Effector memory CD8-positive, alpha-beta T cell (primary cell): ENCODE results near the gene ANTXR2.
"Not testable (repeated sequence)": the region's sequence is repeated elsewhere in the genome, so short reads cannot be mapped to it uniquely, and the experiment has no call there.

Experiments used
- ATAC-seq: fragments of 150-1000 bp; cut with Tn5 transposase; replicated peaks from 2 replicates; pipeline ENCODE4 v1.10.0; 2021; ENCODE audit warnings: mild to moderate bottlenecking, moderate library complexity
- DNase-seq, 3 experiments: peaks; one replicate each; pipeline ENCODE4 v3.0.0; 2021
- H3K27ac Mint-ChIP-seq, 2 donors: one replicate each; pipeline ENCODE4 v1.8.0; 2022; ENCODE audit warnings: mild to moderate bottlenecking in 2 of 2, mixed read lengths in 2 of 2, moderate library complexity in 2 of 2
- H3K27me3 Mint-ChIP-seq, 2 donors: one replicate each; pipeline ENCODE4 v1.8.0; 2022; ENCODE audit warnings: mixed read lengths in 2 of 2
- H3K36me3 Mint-ChIP-seq: one replicate; pipeline ENCODE4 v1.8.0; 2022; ENCODE audit warnings: mild to moderate bottlenecking, moderate library complexity, mixed read lengths; ENCODE audit not compliant: insufficient read depth
- H3K4me1 Mint-ChIP-seq, 2 donors: one replicate each; pipeline ENCODE4 v1.8.0; 2022; ENCODE audit warnings: low read depth in 2 of 2, mixed read lengths in 2 of 2
- H3K4me3 Mint-ChIP-seq, 2 donors: one replicate each; pipeline ENCODE4 v1.8.0; 2022; ENCODE audit warnings: mild to moderate bottlenecking in 2 of 2, mixed read lengths in 2 of 2, moderate library complexity in 2 of 2
- H3K9me3 Mint-ChIP-seq, 2 donors: one replicate each; pipeline ENCODE4 v1.8.0; 2022; ENCODE audit warnings: mixed read lengths in 2 of 2

Gene ANTXR2

DNA sequence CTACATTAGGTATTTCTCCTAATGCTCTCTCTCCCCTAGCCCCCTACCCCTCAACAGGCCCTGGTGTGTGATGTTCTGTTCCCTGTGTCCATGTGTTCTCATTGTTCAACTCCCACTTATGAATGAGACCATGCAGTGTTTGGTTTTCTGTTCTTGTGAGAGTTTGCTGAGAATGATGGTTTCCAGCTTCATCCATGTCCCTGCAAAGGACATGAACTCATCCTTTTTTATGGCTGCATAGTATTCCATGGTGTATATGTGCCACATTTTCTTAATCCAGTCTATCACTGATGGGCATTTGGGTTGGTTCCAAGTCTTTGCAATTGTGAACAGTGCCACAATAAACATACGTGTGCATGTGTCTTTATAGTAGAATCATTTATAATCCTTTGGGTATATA, 184.0 kb downstream of the ANTXR2 start:
- not testable (repeated sequence) for DNase-seq, H3K4me1 Mint-ChIP-seq, H3K4me3 Mint-ChIP-seq, ATAC-seq, H3K27me3 Mint-ChIP-seq, H3K36me3 Mint-ChIP-seq, H3K27ac Mint-ChIP-seq, H3K9me3 Mint-ChIP-seq

GRCh38 chr4:79886557-79886956, 186.5 kb downstream of the ANTXR2 start:
- Mint-ChIP-seq H3K27ac (no peak overlapping the region), H3K27me3 (no peaks in the 10 kb centered on the region), H3K9me3 (no peaks in the 10 kb centered on the region), H3K36me3 (no peaks in the 10 kb centered on the region), H3K4me3 (no peak overlapping the region), H3K4me1 (no peaks in the 10 kb centered on the region)
- no peak for DNase-seq
- ATAC-seq: no peak

DNA sequence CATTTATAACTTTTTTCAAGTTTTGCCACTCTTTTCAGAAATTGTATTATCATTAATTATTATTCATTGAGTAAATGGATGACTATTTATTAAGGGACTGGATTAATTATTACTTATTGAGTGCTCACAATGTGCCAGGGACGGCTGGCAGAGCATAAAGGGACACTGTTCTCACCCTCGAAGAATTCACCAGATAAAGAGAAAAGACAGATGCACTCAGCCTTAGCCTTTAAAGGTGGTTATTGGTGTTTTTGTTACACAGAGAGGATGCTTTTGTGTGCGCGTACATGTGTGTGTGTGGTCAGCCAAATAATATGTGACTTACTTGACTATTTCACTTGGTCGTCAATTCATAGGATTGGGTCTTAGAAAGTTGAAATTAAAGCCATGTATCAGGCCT, 187.0 kb downstream of the ANTXR2 start:
- Mint-ChIP-seq H3K9me3 (no peaks in the 10 kb centered on the region), H3K27ac (no peak overlapping the region), H3K27me3 (no peaks in the 10 kb centered on the region), H3K36me3 (no peaks in the 10 kb centered on the region), H3K4me1 (no peaks in the 10 kb centered on the region), H3K4me3 (no peak overlapping the region)
- ATAC-seq (no peak), DNase-seq (no peak)

DNA sequence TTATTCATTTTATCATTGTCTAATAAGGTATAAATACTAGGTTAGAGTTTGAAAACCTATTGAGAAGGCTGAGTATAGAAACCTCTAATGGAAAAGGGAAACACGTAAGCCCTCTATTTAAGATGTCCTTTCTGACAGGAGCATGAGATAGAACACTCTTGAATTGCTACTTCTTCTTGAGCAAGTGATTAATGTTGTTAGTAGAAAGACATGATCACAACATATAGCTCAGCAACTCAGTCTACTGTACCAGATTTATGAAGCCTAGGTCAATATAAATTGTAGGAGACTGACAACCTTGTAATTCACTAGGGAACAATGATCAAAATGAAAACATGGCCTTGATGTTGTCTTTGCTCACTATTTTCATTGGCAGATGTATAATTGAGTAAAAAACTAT, 189.7 kb downstream of the ANTXR2 start:
- H3K9me3 Mint-ChIP-seq: no peaks in the 10 kb centered on the region
- ATAC-seq: no peak
- no peaks in the 10 kb centered on the region for H3K4me1 Mint-ChIP-seq
- H3K27me3 Mint-ChIP-seq: peaks cover 0 to 1% of the 10 kb centered on the region in 2 donors
- no peak overlapping the region for H3K4me3 Mint-ChIP-seq
- no peak for DNase-seq
- no peaks in the 10 kb centered on the region for H3K36me3 Mint-ChIP-seq
- H3K27ac Mint-ChIP-seq: no peak overlapping the region

DNA sequence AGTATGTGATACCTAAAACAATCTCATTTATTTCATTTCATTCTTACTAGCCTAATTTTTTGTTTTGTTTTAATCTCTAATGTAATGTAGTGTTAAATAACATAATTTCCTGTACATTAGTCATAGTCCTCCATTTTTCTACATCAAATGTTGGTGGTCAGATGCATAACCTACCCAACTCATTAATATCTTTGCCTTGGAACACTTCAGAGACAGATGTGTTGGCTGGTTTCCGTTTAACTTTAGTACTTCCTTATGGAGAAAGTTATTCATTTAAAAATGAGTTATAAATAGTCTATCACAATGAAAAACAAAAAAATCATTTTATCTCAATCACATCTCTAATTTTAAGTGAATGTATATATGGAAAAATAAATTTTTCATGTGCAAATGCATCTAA, 190.2 kb downstream of the ANTXR2 start:
- Mint-ChIP-seq H3K27ac (no peak overlapping the region), H3K4me1 (no peaks in the 10 kb centered on the region), H3K36me3 (no peaks in the 10 kb centered on the region), H3K9me3 (no peaks in the 10 kb centered on the region), H3K27me3 (peaks cover 0 to 6% of the 10 kb centered on the region in 2 donors), H3K4me3 (no peak overlapping the region)
- ATAC-seq (no peak), DNase-seq (no peak)

DNA sequence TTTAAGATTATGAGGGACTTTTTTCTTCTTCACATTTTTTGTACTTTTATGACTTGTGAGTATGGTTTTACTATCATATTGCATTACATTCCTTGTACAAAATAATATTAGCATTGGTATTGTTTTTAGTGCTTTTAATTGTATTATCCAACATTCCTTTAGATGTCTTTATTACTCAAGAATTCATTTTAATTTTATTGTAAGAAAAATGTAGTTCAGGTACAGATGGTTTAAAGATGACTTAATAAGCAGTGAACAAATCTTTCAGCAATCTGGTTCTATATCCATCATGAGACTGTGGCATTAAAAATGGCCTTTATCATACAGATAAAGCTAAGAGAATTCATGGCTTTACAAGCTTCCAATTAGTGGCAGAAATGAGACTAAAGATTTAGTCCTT, 191.6 kb downstream of the ANTXR2 start:
- no peak for ATAC-seq
- DNase-seq: no peak
- H3K36me3 Mint-ChIP-seq: no peaks in the 10 kb centered on the region
- H3K27me3 Mint-ChIP-seq: peaks cover 0 to 8% of the 10 kb centered on the region in 2 donors
- no peaks in the 10 kb centered on the region for H3K9me3 Mint-ChIP-seq
- H3K4me1 Mint-ChIP-seq: no peaks in the 10 kb centered on the region
- H3K27ac Mint-ChIP-seq: no peak overlapping the region
- H3K4me3 Mint-ChIP-seq: no peak overlapping the region

- Mint-ChIP-seq H3K36me3 (no peaks in the 10 kb centered on the region), H3K27ac (no peak overlapping the region), H3K9me3 (no peaks in the 10 kb centered on the region), H3K27me3 (peaks cover 0 to 8% of the 10 kb centered on the region in 2 donors), H3K4me1 (no peaks in the 10 kb centered on the region), H3K4me3 (no peak overlapping the region)
- ATAC-seq: no peak
- no peak for DNase-seq
Measured at GRCh38 chr4:79877511-79877910, 195.5 kb downstream of the ANTXR2 start.

GRCh38 chr4:79875344-79875899, 197.6 kb downstream of the ANTXR2 start:
- Mint-ChIP-seq H3K4me3 (no peak overlapping the region), H3K27me3 (peaks cover 0 to 8% of the 10 kb centered on the region in 2 donors), H3K4me1 (no peaks in the 10 kb centered on the region), H3K9me3 (no peaks in the 10 kb centered on the region), H3K27ac (no peak overlapping the region), H3K36me3 (no peaks in the 10 kb centered on the region)
- ATAC-seq: no peak
- DNase-seq: no peak

GRCh38 chr4:79874197-79874596, 198.8 kb downstream of the ANTXR2 start:
- no peaks in the 10 kb centered on the region for H3K36me3 Mint-ChIP-seq
- DNase-seq (no peak), ATAC-seq (no peak)
- no peak overlapping the region for H3K27ac Mint-ChIP-seq
- H3K4me1 Mint-ChIP-seq: no peaks in the 10 kb centered on the region
- peaks cover 6 to 13% of the 10 kb centered on the region in 2 donors for H3K27me3 Mint-ChIP-seq
- H3K9me3 Mint-ChIP-seq: no peaks in the 10 kb centered on the region
- no peak overlapping the region for H3K4me3 Mint-ChIP-seq

GRCh38 chr4:79872738-79873137, 200.3 kb downstream of the ANTXR2 start:
- Mint-ChIP-seq H3K27me3 (peaks cover 6% of the 10 kb centered on the region in 2 donors), H3K4me1 (no peaks in the 10 kb centered on the region), H3K9me3 (no peaks in the 10 kb centered on the region), H3K27ac (no peak overlapping the region), H3K36me3 (no peaks in the 10 kb centered on the region), H3K4me3 (no peak overlapping the region)
- ATAC-seq (no peak), DNase-seq (no peak)

- H3K4me1 Mint-ChIP-seq: no peaks in the 10 kb centered on the region
- no peak for ATAC-seq
- peaks cover 4 to 6% of the 10 kb centered on the region in 2 donors for H3K27me3 Mint-ChIP-seq
- H3K9me3 Mint-ChIP-seq: no peaks in the 10 kb centered on the region
- no peak overlapping the region for H3K4me3 Mint-ChIP-seq
- H3K27ac Mint-ChIP-seq: no peak overlapping the region
- no peak for DNase-seq
- H3K36me3 Mint-ChIP-seq: no peaks in the 10 kb centered on the region
Measured at GRCh38 chr4:79871961-79872360, 201.1 kb downstream of the ANTXR2 start.

DNA sequence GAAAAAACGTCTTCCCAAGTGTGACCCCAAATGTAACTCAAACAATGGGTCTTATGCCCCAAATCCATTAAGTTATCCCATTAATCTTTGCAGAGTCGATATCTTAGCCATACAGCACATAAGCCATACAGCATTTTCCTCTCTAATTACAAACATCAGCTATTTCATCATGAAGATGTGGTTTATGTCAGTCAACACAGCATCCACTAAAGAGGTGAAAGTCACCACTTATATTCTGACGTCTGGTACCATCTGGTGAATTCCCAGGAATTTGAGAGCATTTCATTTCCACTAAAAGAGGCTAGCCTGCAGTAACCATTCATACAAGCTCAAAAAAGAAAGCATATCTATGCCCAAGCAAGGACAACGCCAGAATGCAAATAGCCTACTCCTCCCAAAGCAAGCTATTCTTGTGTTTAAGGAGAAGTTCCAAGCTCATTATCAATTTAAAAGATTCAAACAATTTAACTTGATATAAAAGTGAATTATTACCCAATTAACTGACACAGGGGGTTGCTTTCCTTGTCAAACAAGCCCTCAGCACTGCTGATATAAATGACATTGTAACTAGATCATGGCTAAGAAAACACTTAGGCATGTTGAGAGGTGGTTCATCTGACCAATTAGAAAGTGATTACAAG, 203.3 kb downstream of the ANTXR2 start:
- Mint-ChIP-seq H3K27me3 (peaks cover 4 to 6% of the 10 kb centered on the region in 2 donors), H3K36me3 (no peaks in the 10 kb centered on the region), H3K9me3 (no peaks in the 10 kb centered on the region), H3K27ac (no peak overlapping the region), H3K4me1 (no peaks in the 10 kb centered on the region), H3K4me3 (no peak overlapping the region)
- DNase-seq (no peak), ATAC-seq (no peak)

GRCh38 chr4:79865201-79865597, 207.8 kb downstream of the ANTXR2 start:
- H3K27ac Mint-ChIP-seq: no peak overlapping the region
- no peaks in the 10 kb centered on the region for H3K9me3 Mint-ChIP-seq
- H3K36me3 Mint-ChIP-seq: no peaks in the 10 kb centered on the region
- peaks cover 4 to 6% of the 10 kb centered on the region in 2 donors for H3K27me3 Mint-ChIP-seq
- H3K4me3 Mint-ChIP-seq: no peak overlapping the region
- H3K4me1 Mint-ChIP-seq: no peaks in the 10 kb centered on the region
- DNase-seq (no peak), ATAC-seq (no peak)

DNA sequence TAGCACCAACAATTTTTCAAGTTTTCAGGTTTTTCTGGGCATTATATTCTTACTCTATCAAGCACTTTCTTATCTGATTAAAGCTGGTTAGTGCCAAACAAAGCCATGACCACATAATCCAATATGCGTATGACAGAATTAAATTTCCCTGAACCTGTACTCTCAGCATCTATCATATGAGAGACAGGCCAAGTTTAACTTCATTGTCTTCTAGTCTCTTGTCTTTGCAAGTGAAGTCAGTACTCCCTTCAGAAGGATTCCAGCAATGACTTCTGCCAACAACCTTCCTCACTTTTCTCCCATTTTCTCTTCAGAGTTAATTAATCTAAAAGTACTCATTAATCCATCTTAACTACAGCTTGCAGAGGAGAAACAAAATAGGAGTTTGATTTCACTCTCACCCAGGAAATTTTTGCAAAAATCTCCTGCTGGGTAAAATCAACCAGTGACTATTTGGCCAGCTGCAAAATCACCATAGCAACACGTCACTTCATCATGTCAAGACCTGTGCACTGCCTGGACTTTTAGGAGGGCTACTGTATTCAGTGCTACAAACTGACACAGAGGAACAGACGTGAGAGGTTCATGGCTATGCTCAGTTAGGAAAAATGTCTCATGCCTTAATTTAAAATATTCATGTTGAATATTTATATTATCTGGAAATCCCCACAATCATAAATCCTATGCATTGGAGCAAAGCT, 208.4 kb downstream of the ANTXR2 start:
- no peak for DNase-seq
- H3K36me3 Mint-ChIP-seq: no peaks in the 10 kb centered on the region
- H3K27ac Mint-ChIP-seq: no peak overlapping the region
- no peak for ATAC-seq
- H3K4me1 Mint-ChIP-seq: no peaks in the 10 kb centered on the region
- no peak overlapping the region for H3K4me3 Mint-ChIP-seq
- no peaks in the 10 kb centered on the region for H3K9me3 Mint-ChIP-seq
- peaks cover 2 to 3% of the 10 kb centered on the region in 2 donors for H3K27me3 Mint-ChIP-seq
